ENCODE measurements around the gene RLBP1. TPM values are rescaled to one million over a fixed set of nuclear protein-coding genes. Genes with fewer than 3 reads are reported as not detected.

The RLBP1 gene
- total RNA-seq, 1 experiment from 2014 or later, result not detected

- TF ChIP-seq FOXP4 (CRISPR knock-in tag; IDR thresholded peaks at IDR 0.05), result no peak
- TF ChIP-seq, protein P1, sequence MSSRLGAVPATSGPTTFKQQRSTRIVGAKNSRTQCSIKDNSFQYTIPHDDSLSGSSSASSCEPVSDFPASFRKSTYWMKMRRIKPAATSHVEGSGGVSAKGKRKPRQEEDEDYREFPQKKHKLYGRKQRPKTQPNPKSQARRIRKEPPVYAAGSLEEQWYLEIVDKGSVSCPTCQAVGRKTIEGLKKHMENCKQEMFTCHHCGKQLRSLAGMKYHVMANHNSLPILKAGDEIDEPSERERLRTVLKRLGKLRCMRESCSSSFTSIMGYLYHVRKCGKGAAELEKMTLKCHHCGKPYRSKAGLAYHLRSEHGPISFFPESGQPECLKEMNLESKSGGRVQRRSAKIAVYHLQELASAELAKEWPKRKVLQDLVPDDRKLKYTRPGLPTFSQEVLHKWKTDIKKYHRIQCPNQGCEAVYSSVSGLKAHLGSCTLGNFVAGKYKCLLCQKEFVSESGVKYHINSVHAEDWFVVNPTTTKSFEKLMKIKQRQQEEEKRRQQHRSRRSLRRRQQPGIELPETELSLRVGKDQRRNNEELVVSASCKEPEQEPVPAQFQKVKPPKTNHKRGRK (CRISPR knock-in tag; IDR thresholded peaks at IDR 0.05; ENCODE audit: borderline replicate concordance), result no peak
- no peak for TF ChIP-seq OVOL2 (CRISPR knock-in tag; IDR thresholded peaks at IDR 0.05; ENCODE audit: borderline replicate concordance)
- TF ChIP-seq MYBL2 (CRISPR knock-in tag; IDR thresholded peaks at IDR 0.05), result no peak
- no peak for TF ChIP-seq MAX (CRISPR knock-in tag; IDR thresholded peaks at IDR 0.05)
- no peak for TF ChIP-seq ZNF219 (CRISPR knock-in tag; IDR thresholded peaks at IDR 0.05; ENCODE audit: borderline replicate concordance)
Observed at GRCh38 chr15:89200182-89200581, 21.2 kb downstream of the RLBP1 start (continued).

DNA sequence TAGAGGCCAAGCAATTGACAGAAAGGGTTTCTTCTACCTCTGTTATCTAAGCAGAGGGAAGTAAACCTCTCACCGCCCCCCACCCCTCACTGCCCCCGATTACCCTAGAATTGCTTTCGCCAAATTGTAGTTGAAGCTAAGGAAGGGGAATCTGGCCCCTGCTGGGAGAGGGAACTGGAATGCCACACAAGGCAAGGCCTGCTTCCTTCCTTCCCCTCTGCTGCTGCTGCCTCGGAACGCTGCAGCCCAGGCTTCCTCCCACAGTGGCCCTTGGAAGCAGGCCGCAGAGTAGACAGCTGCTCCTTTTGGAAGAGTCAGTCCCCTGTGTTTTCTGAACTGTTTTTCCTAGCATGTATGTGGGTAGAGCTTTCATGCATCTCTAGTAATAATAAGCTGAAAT, 21.6 kb downstream of the RLBP1 start:
- Mint-ChIP-seq H3K4me1 (peaks cover 65% of the 10 kb centered on the region), H3K27me3 (ENCODE audit: low read depth) (no peaks in the 10 kb centered on the region), H3K9me3 (no peaks in the 10 kb centered on the region), H3K4me3 (no peak overlapping the region), H3K36me3 (no peaks in the 10 kb centered on the region), H3K27ac (peak overlapping the region; percentile 80)
- ATAC-seq (peak; percentile 72), DNase-seq (ENCODE audit: low spot score) (peak; percentile 50)
- TF ChIP-seq JAZF1 (CRISPR knock-in tag; IDR thresholded peaks at IDR 0.05), result no peak
- no peak for TF ChIP-seq GTF2I (CRISPR knock-in tag; conservative IDR thresholded peaks at IDR 0.05)
- TF ChIP-seq TCF7 (CRISPR knock-in tag; IDR thresholded peaks at IDR 0.05; ENCODE audit: low read depth), result no peak
- no peak for TF ChIP-seq ZNF671 (CRISPR knock-in tag; IDR thresholded peaks at IDR 0.05)
- TF ChIP-seq ZNF317 (CRISPR knock-in tag; IDR thresholded peaks at IDR 0.05; ENCODE audit: borderline replicate concordance, low read depth), result no peak
- no peak for TF ChIP-seq USF1 (CRISPR knock-in tag; IDR thresholded peaks at IDR 0.05)
- no peak for TF ChIP-seq NFATC4 (CRISPR knock-in tag; IDR thresholded peaks at IDR 0.05)
- TF ChIP-seq ESRRA (CRISPR knock-in tag; IDR thresholded peaks at IDR 0.05; ENCODE audit: borderline replicate concordance), result no peak
- TF ChIP-seq NFE2L1 (CRISPR knock-in tag; IDR thresholded peaks at IDR 0.05), result no peak
- TF ChIP-seq JUN (CRISPR knock-in tag; IDR thresholded peaks at IDR 0.05), result no peak
- no peak for TF ChIP-seq ZNF138 (CRISPR knock-in tag; conservative IDR thresholded peaks at IDR 0.05)
- CTCF ChIA-PET, result interaction anchor here (0.6 to 2.8 kb wide), 11 partner anchors 8 to 918 kb away, joined by 3 to 20 read pairs (median 5); no protein-coding TSS in a partner anchor
- POLR2A ChIA-PET, result interaction anchor here (1.0 kb wide), 1 partner anchor 87 kb away, joined by 3 read pairs; no protein-coding TSS in a partner anchor

DNA sequence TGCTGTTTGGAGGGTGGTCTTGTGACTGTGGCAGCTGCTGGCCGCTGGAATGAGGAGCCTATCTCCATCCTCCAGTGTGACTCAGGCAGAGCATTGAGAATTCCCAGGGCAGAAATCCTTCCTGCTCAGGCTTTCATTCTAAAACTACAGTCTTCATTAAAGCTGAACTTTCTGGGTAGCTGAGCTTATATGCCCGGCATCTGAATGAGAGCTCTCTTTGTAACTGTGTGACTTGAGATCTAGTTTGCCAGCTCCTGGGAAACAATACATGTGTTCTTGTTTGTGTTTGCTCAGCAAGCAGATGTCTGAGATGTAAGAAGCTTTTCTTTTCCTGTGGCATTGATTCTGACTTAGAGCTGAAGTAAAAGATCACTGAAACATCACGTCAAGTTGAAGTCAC, 22.4 kb downstream of the RLBP1 start:
- POLR2A ChIA-PET, result no interaction called here
- no peaks in the 10 kb centered on the region for H3K9me3 Mint-ChIP-seq
- ATAC-seq (no peak), DNase-seq (ENCODE audit: low spot score) (no peak)
- no peaks in the 10 kb centered on the region for H3K27me3 Mint-ChIP-seq (ENCODE audit: low read depth)
- H3K36me3 Mint-ChIP-seq, result no peaks in the 10 kb centered on the region
- CTCF ChIA-PET, result interaction anchor here (1.4 to 2.8 kb wide), 7 partner anchors 8 to 294 kb away, joined by 3 to 34 read pairs (median 10); no protein-coding TSS in a partner anchor
- peak overlapping the region; percentile 85 for H3K27ac Mint-ChIP-seq
- H3K4me3 Mint-ChIP-seq, result no peak overlapping the region
- peaks cover 65% of the 10 kb centered on the region for H3K4me1 Mint-ChIP-seq
- TF ChIP-seq FOXJ3 (CRISPR knock-in tag; IDR thresholded peaks at IDR 0.05; ENCODE audit: borderline replicate concordance), result no peak
- TF ChIP-seq, protein P2, sequence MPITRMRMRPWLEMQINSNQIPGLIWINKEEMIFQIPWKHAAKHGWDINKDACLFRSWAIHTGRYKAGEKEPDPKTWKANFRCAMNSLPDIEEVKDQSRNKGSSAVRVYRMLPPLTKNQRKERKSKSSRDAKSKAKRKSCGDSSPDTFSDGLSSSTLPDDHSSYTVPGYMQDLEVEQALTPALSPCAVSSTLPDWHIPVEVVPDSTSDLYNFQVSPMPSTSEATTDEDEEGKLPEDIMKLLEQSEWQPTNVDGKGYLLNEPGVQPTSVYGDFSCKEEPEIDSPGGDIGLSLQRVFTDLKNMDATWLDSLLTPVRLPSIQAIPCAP (CRISPR knock-in tag; IDR thresholded peaks at IDR 0.05), result no peak
- TF ChIP-seq, protein P3, sequence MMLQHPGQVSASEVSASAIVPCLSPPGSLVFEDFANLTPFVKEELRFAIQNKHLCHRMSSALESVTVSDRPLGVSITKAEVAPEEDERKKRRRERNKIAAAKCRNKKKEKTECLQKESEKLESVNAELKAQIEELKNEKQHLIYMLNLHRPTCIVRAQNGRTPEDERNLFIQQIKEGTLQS (CRISPR knock-in tag; conservative IDR thresholded peaks at IDR 0.05), result no peak
- TF ChIP-seq, protein P4, sequence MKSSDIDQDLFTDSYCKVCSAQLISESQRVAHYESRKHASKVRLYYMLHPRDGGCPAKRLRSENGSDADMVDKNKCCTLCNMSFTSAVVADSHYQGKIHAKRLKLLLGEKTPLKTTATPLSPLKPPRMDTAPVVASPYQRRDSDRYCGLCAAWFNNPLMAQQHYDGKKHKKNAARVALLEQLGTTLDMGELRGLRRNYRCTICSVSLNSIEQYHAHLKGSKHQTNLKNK (CRISPR knock-in tag; IDR thresholded peaks at IDR 0.05), result no peak
- TF ChIP-seq TP53 (CRISPR knock-in tag; IDR thresholded peaks at IDR 0.05), result no peak
- TF ChIP-seq, protein P5, sequence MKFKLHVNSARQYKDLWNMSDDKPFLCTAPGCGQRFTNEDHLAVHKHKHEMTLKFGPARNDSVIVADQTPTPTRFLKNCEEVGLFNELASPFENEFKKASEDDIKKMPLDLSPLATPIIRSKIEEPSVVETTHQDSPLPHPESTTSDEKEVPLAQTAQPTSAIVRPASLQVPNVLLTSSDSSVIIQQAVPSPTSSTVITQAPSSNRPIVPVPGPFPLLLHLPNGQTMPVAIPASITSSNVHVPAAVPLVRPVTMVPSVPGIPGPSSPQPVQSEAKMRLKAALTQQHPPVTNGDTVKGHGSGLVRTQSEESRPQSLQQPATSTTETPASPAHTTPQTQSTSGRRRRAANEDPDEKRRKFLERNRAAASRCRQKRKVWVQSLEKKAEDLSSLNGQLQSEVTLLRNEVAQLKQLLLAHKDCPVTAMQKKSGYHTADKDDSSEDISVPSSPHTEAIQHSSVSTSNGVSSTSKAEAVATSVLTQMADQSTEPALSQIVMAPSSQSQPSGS (CRISPR knock-in tag; IDR thresholded peaks at IDR 0.05; ENCODE audit: borderline replicate concordance, low read depth), result no peak
- TF ChIP-seq ZSCAN18 (CRISPR knock-in tag; IDR thresholded peaks at IDR 0.05), result no peak
